Neural cell (in vitro differentiated cells): Measurements from ENCODE around the gene CYP27A1. TPM values are rescaled to one million over a fixed set of nuclear protein-coding genes. Genes with fewer than 3 reads are reported as not detected.

Source experiments
- H2AFZ ChIP-seq: fragments of 200-600, 300-800 bp; sonication (generic), shearing (Covaris generic); 2 replicates; pipeline ENCODE4 v1.6.0; 2014; ENCODE audit warnings: low read depth, mild to moderate bottlenecking, antibody characterized with exemption, low read length, moderate library complexity
- H3F3A ChIP-seq: fragments of 200-600 bp; shearing (Covaris generic); 2 replicates; pipeline ENCODE4 v1.6.1; 2016; ENCODE audit warnings: mild to moderate bottlenecking, moderate library complexity, mixed read lengths, antibody characterized with exemption, low read length; ENCODE audit not compliant: insufficient read depth, poor library complexity, severe bottlenecking
- H3K27ac ChIP-seq: fragments of 200-600, 300-800 bp; sonication (generic), shearing (Covaris generic); 2 replicates; pipeline ENCODE4 v1.5.1; 2014; ENCODE audit warnings: mild to moderate bottlenecking, low read length, moderate library complexity
- H3K27me3 ChIP-seq: fragments of 300-800, 200-600 bp; sonication (generic), shearing (Covaris generic); 2 replicates; pipeline ENCODE4 v1.6.0; 2014; ENCODE audit warnings: mild to moderate bottlenecking, low read depth, low read length, moderate library complexity; ENCODE audit not compliant: insufficient read depth
- H3K36me3 ChIP-seq: fragments of 300-800, 200-600 bp; sonication (generic), shearing (Covaris generic); 2 replicates; pipeline ENCODE4 v1.5.1; 2014; ENCODE audit warnings: mild to moderate bottlenecking, antibody characterized with exemption, low read length, moderate library complexity; ENCODE audit not compliant: insufficient read depth
- H3K4me2 ChIP-seq: fragments of 300-800, 200-600 bp; sonication (generic), shearing (Covaris generic); 2 replicates; pipeline ENCODE4 v1.6.0; 2014; ENCODE audit warnings: mild to moderate bottlenecking, low read length
- H3K4me3 ChIP-seq: fragments of 300-800, 200-600 bp; sonication (generic), shearing (Covaris generic); 2 replicates; pipeline ENCODE4 v1.5.1; 2014; ENCODE audit warnings: mild to moderate bottlenecking, low read length, moderate library complexity
- H3K79me2 ChIP-seq: fragments of 200-600 bp; shearing (Covaris generic); replicated peaks from 2 replicates; pipeline ENCODE4 v1.6.0; 2014; ENCODE audit warnings: mild to moderate bottlenecking, low read length, moderate library complexity; ENCODE audit not compliant: insufficient read depth
- H3K9ac ChIP-seq: fragments of 300-800, 200-600 bp; sonication (generic), shearing (Covaris generic); 2 replicates; pipeline ENCODE4 v1.6.1; 2016; ENCODE audit warnings: mild to moderate bottlenecking, low read length, mixed read lengths
- H3K9me2 ChIP-seq: fragments of 200-600 bp; shearing (Covaris generic); 2 replicates; pipeline ENCODE4 v1.6.1; 2016; ENCODE audit warnings: mild to moderate bottlenecking, low read length, mixed read lengths; ENCODE audit not compliant: insufficient read depth
- H3K9me3 ChIP-seq: fragments of 200-600, 300-800 bp; sonication (generic), shearing (Covaris generic); 2 replicates; pipeline ENCODE4 v1.6.1; 2016; ENCODE audit warnings: mild to moderate bottlenecking, mixed run types, low read length, moderate library complexity, mixed read lengths
- H4K20me1 ChIP-seq: fragments of 200-600 bp; shearing (Covaris generic); 2 replicates; pipeline ENCODE4 v1.6.1; 2016; ENCODE audit warnings: mild to moderate bottlenecking, mixed run types; ENCODE audit not compliant: insufficient read depth
- CTCF ChIP-seq: fragments of 450-650 bp; IDR thresholded peaks from 2 replicates; pipeline ENCODE4 v1.5.1; 2014; ENCODE audit warnings: antibody characterized with exemption, mild to moderate bottlenecking, moderate library complexity; ENCODE audit not compliant: poor library complexity, severe bottlenecking
- EP300 ChIP-seq: fragments of 450-650 bp; conservative IDR thresholded peaks from 2 replicates; pipeline ENCODE4 v1.6.1; 2014; ENCODE audit warnings: antibody characterized with exemption, mild to moderate bottlenecking, moderate library complexity; ENCODE audit not compliant: poor library complexity, severe bottlenecking
- EZH2 ChIP-seq: fragments of 200-600, 300-800 bp; shearing (Covaris generic), sonication (generic); IDR thresholded peaks from 2 replicates; pipeline ENCODE4 v1.6.1; 2014; ENCODE audit warnings: antibody characterized with exemption, low read length, borderline replicate concordance, mild to moderate bottlenecking; ENCODE audit not compliant: insufficient read depth, poor library complexity, severe bottlenecking
- MXI1 ChIP-seq: fragments of 450-650 bp; conservative IDR thresholded peaks from 2 replicates; pipeline ENCODE4 v1.6.1; 2014; ENCODE audit warnings: antibody characterized with exemption, mild to moderate bottlenecking; ENCODE audit not compliant: poor library complexity, severe bottlenecking
- POLR2AphosphoS5 ChIP-seq: IDR thresholded peaks from 2 replicates; pipeline ENCODE4 v1.6.1; 2012
- RAD21 ChIP-seq: fragments of 450-650 bp; conservative IDR thresholded peaks from 2 replicates; pipeline ENCODE4 v1.6.1; 2014; ENCODE audit warnings: antibody characterized with exemption, mild to moderate bottlenecking, moderate library complexity
- SMC3 ChIP-seq: fragments of 450-650 bp; conservative IDR thresholded peaks from 2 replicates; pipeline ENCODE4 v1.6.1; 2014; ENCODE audit warnings: antibody characterized with exemption, mild to moderate bottlenecking, moderate library complexity; ENCODE audit not compliant: poor library complexity
- TAF1 ChIP-seq: IDR thresholded peaks from 2 replicates; pipeline ENCODE4 v1.6.1; 2012; ENCODE audit warnings: low read depth
- polyA plus RNA-seq: library from polyadenylated mRNA; depleted of rRNA; stranded (reverse); fragments of >200 nt; gene quantifications from 2 replicates; pipeline ENCODE4 v1.2.3, GENCODE V29; 2014
- TF ChIP-seq, protein P1 (sequence below): IDR thresholded peaks from 2 replicates; pipeline ENCODE4 v1.6.1; 2012; ENCODE audit warnings: borderline replicate concordance

CYP27A1 gene
- polyA plus RNA-seq, 1 donor from 2014 or later = not detected

DNA sequence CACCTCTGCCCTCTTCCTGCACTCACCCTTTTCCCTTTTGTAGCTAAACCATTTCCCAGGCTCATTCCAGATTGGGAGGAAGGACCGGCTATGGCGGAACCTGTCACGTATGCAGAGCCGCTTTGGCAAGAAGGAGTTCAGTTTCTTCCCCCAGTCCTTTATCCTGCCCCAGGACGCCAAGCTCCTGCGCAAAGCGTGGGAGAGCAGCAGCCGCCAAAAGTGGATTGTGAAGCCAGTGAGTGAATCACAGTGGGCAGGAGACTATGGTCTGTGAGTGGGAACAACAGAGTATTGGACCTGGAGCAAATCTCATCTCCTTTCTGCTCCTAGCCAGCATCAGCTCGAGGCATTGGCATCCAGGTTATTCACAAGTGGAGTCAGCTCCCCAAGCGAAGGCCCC lies 35.0 kb upstream of the CYP27A1 start:
- no peaks in the 10 kb centered on the region for H3K79me2 ChIP-seq
- no peak overlapping the region for H3K4me2 ChIP-seq
- H3K4me3 ChIP-seq = no peak overlapping the region
- H3K27ac ChIP-seq = no peak overlapping the region
- no peak overlapping the region for H2AFZ ChIP-seq
- H3K36me3 ChIP-seq = peaks cover 3% of the 10 kb centered on the region
- no peaks in the 10 kb centered on the region for H3K27me3 ChIP-seq
- no peaks in the 10 kb centered on the region for H3K9me3 ChIP-seq
- H3K9me2 ChIP-seq = no peaks in the 10 kb centered on the region
- H4K20me1 ChIP-seq = no peaks in the 10 kb centered on the region
- no peak for TF ChIP-seq POLR2AphosphoS5
- no peaks in the 10 kb centered on the region for H3F3A ChIP-seq
- H3K9ac ChIP-seq = no peak overlapping the region

GRCh38 chr2:218748741-218749441 lies 33.1 kb upstream of the CYP27A1 start:
- Histone ChIP-seq H3K9ac (no peak overlapping the region), H3K9me3 (no peaks in the 10 kb centered on the region), H3K4me2 (no peak overlapping the region), H3K27me3 (no peaks in the 10 kb centered on the region), H2AFZ (no peak overlapping the region), H3K36me3 (peaks cover 3% of the 10 kb centered on the region), H3F3A (no peaks in the 10 kb centered on the region), H3K79me2 (no peaks in the 10 kb centered on the region), H3K4me3 (no peak overlapping the region), H4K20me1 (no peaks in the 10 kb centered on the region), H3K9me2 (no peaks in the 10 kb centered on the region), H3K27ac (no peak overlapping the region)
- TF ChIP-seq RAD21 (no peak), CTCF (no peak), EZH2 (no peak), MXI1 (no peak)

- TF ChIP-seq, protein P1, sequence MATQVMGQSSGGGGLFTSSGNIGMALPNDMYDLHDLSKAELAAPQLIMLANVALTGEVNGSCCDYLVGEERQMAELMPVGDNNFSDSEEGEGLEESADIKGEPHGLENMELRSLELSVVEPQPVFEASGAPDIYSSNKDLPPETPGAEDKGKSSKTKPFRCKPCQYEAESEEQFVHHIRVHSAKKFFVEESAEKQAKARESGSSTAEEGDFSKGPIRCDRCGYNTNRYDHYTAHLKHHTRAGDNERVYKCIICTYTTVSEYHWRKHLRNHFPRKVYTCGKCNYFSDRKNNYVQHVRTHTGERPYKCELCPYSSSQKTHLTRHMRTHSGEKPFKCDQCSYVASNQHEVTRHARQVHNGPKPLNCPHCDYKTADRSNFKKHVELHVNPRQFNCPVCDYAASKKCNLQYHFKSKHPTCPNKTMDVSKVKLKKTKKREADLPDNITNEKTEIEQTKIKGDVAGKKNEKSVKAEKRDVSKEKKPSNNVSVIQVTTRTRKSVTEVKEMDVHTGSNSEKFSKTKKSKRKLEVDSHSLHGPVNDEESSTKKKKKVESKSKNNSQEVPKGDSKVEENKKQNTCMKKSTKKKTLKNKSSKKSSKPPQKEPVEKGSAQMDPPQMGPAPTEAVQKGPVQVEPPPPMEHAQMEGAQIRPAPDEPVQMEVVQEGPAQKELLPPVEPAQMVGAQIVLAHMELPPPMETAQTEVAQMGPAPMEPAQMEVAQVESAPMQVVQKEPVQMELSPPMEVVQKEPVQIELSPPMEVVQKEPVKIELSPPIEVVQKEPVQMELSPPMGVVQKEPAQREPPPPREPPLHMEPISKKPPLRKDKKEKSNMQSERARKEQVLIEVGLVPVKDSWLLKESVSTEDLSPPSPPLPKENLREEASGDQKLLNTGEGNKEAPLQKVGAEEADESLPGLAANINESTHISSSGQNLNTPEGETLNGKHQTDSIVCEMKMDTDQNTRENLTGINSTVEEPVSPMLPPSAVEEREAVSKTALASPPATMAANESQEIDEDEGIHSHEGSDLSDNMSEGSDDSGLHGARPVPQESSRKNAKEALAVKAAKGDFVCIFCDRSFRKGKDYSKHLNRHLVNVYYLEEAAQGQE = no peak
- TF ChIP-seq EZH2 (no peak), MXI1 (no peak), SMC3 (no peak), RAD21 (no peak), TAF1 (no peak), EP300 (no peak), POLR2AphosphoS5 (no peak), CTCF (no peak)
- Histone ChIP-seq H3K27me3 (no peaks in the 10 kb centered on the region), H2AFZ (no peak overlapping the region), H3K4me2 (no peak overlapping the region), H3K27ac (no peak overlapping the region), H3K79me2 (no peaks in the 10 kb centered on the region), H3K4me3 (no peak overlapping the region), H3K9me2 (no peaks in the 10 kb centered on the region), H3K9ac (no peak overlapping the region), H4K20me1 (no peaks in the 10 kb centered on the region), H3K9me3 (no peaks in the 10 kb centered on the region), H3F3A (no peaks in the 10 kb centered on the region), H3K36me3 (no peaks in the 10 kb centered on the region)
These were observed 27.7 kb upstream of the CYP27A1 start for GRCh38 chr2:218754201-218754600.
